Osteocyte (in vitro differentiated cells): ENCODE measurements around the gene ANXA5. TPM values are rescaled to one million over a fixed set of nuclear protein-coding genes. Genes with fewer than 3 reads are reported as not detected.

Source experiments
- DNase-seq: peaks from one replicate; pipeline ENCODE4 v3.0.0; 2021; ENCODE audit warnings: mixed read lengths; ENCODE audit not compliant: unreplicated experiment; ENCODE audit errors: extremely low spot score
- H3K27ac Mint-ChIP-seq: one replicate; pipeline ENCODE4 v1.8.0; 2021; ENCODE audit warnings: mild to moderate bottlenecking, mixed read lengths; ENCODE audit not compliant: unreplicated experiment
- H3K27me3 Mint-ChIP-seq: one replicate; pipeline ENCODE4 v1.8.0; 2021; ENCODE audit warnings: mixed read lengths; ENCODE audit not compliant: unreplicated experiment
- H3K36me3 Mint-ChIP-seq: one replicate; pipeline ENCODE4 v1.8.0; 2021; ENCODE audit warnings: mixed read lengths; ENCODE audit not compliant: unreplicated experiment
- H3K4me1 Mint-ChIP-seq: one replicate; pipeline ENCODE4 v1.8.0; 2021; ENCODE audit warnings: mixed read lengths; ENCODE audit not compliant: unreplicated experiment
- H3K4me3 Mint-ChIP-seq: one replicate; pipeline ENCODE4 v1.8.0; 2021; ENCODE audit warnings: mild to moderate bottlenecking, moderate library complexity, mixed read lengths; ENCODE audit not compliant: unreplicated experiment
- H3K9me3 Mint-ChIP-seq: one replicate; pipeline ENCODE4 v1.8.0; 2021; ENCODE audit warnings: mixed read lengths; ENCODE audit not compliant: unreplicated experiment
- total RNA-seq: library from RNA; stranded (reverse); gene quantifications from 2 replicates; pipeline ENCODE4 v1.2.1, GENCODE V29; 2021
- TF ChIP-seq, protein P1 (sequence below): fragments of 200-600 bp; sonication (generic); IDR thresholded peaks from 2 replicates; pipeline ENCODE4 v1.5.0; 2021; ENCODE audit warnings: antibody characterized with exemption, mild to moderate bottlenecking, moderate library complexity

The ANXA5 gene
- total RNA-seq, 1 donor from 2014 or later = 488 TPM

DNA sequence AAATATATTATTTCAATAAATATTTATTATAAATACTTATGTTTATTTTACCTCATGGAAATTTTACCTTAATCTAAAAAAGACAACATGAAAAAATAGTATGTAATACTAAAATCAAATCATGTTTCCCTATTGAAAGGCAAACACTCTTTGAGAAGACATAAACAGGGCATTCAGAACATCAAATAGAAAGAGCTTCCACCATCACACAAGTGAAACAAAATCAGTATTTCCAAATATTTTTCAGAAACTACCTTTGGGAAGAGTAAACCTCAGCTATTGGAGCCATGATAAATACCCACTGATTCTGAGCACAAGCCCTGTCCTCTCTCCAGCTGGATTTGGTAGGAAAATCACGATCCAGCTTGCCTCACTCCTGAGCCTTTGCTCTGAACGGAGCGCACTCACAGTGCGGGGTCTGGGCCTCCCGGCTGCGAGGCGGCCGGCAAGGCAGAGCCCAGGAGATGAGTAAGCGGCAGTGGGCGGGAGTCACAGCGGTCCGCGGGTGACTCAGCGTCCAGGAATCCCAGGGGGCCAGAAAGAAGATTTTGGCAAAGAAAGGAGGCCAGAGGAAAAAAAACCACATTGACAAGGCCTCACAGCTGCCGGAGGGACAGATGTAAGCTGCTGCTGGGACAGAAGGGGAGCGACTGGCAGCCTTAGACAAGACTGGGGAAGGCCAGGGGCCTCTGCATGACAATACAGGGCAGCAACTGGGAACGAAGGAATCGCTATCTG, 14.7 kb upstream of the ANXA5 start:
- TF ChIP-seq, protein P1, sequence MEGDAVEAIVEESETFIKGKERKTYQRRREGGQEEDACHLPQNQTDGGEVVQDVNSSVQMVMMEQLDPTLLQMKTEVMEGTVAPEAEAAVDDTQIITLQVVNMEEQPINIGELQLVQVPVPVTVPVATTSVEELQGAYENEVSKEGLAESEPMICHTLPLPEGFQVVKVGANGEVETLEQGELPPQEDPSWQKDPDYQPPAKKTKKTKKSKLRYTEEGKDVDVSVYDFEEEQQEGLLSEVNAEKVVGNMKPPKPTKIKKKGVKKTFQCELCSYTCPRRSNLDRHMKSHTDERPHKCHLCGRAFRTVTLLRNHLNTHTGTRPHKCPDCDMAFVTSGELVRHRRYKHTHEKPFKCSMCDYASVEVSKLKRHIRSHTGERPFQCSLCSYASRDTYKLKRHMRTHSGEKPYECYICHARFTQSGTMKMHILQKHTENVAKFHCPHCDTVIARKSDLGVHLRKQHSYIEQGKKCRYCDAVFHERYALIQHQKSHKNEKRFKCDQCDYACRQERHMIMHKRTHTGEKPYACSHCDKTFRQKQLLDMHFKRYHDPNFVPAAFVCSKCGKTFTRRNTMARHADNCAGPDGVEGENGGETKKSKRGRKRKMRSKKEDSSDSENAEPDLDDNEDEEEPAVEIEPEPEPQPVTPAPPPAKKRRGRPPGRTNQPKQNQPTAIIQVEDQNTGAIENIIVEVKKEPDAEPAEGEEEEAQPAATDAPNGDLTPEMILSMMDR = no peak
- Mint-ChIP-seq H3K4me1 (peaks cover 30% of the 10 kb centered on the region), H3K4me3 (peak overlapping the region; percentile 67), H3K27me3 (no peaks in the 10 kb centered on the region), H3K27ac (peak overlapping the region; percentile 95), H3K36me3 (no peaks in the 10 kb centered on the region), H3K9me3 (no peaks in the 10 kb centered on the region)
- peak; percentile 94 for DNase-seq

DNA sequence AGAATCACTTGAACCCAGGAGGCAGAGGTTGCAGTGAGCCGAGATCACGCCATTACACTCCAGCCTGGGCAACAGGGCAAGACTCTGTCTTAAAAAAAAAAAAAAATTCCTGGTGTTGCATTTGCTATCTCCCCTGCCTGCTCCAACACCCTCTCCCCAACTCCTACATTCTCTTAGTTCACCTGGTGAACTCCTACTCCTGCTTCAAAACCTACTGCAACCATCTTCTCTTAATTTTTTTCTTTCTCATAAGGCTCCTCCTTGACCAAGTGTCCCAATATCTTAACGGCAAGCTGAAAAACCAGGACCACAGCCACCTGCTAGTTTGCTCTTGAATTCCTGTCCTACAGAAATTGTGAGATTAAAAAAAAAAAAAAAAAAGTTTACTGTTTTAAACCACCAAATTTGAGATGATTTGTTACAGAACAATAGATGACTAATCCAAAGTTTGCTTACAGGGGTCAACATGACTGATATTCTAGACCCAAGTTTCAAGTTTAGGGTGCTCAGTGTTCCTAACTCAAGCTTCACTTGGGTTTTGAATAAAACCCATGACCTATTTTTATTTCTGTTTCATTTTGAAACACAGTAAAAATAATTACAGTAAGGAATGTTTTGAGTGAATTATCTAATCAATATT, 13.1 kb upstream of the ANXA5 start:
- no peaks in the 10 kb centered on the region for H3K36me3 Mint-ChIP-seq
- no peaks in the 10 kb centered on the region for H3K9me3 Mint-ChIP-seq
- DNase-seq = no peak
- H3K27me3 Mint-ChIP-seq = no peaks in the 10 kb centered on the region
- H3K27ac Mint-ChIP-seq = peak overlapping the region; percentile 90
- peak overlapping the region; percentile 4 for H3K4me3 Mint-ChIP-seq
- TF ChIP-seq, protein P1 = no peak
- H3K4me1 Mint-ChIP-seq = peaks cover 31% of the 10 kb centered on the region

DNA sequence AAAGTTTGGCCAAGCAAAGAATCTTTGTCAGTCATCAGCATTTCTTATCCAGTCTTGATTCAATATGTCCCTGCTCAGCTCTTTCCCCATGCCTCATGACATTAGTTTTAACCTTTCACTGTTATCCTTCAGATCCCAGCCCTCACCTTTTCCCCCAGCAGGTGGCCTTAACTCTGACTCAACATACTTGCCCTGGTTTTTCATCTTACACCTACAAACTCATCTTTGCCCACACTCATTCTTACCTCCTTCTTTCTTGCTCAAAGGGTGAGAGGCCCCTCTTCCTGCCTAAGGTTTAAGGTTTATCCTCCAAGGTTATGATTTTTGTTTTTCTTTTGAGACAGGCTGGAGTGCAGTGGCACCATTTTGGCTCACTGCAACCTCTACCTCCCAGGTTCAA, 10.6 kb upstream of the ANXA5 start:
- Mint-ChIP-seq H3K36me3 (no peaks in the 10 kb centered on the region), H3K27me3 (no peaks in the 10 kb centered on the region), H3K4me3 (no peak overlapping the region), H3K4me1 (peaks cover 30% of the 10 kb centered on the region), H3K9me3 (peaks cover 2% of the 10 kb centered on the region), H3K27ac (no peak overlapping the region)
- TF ChIP-seq, protein P1 = no peak
- DNase-seq = no peak

DNA sequence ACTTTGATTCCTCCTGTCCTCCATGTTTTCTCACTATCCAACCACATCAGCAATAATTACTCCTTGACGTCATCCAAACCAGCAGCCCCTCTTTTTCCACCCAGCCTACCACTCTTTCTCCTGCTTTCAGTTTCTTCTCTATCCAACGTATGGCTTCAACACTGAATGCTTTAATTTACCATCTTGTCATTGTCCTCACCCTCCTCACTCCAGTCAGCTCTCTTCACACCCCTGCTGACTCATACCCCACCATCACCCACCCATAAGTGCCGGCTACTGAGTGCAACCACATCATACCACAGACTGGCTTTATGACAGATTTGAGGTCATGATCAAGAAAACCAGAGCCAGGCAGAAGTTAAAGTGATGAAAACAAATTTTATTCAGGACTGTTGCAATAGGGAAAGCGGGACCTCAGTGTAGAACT, 9.8 kb upstream of the ANXA5 start:
- H3K4me3 Mint-ChIP-seq = no peak overlapping the region
- H3K27me3 Mint-ChIP-seq = no peaks in the 10 kb centered on the region
- H3K27ac Mint-ChIP-seq = no peak overlapping the region
- TF ChIP-seq, protein P1 = no peak
- H3K4me1 Mint-ChIP-seq = peaks cover 22% of the 10 kb centered on the region
- no peaks in the 10 kb centered on the region for H3K36me3 Mint-ChIP-seq
- peaks cover 3% of the 10 kb centered on the region for H3K9me3 Mint-ChIP-seq
- no peak for DNase-seq

DNA sequence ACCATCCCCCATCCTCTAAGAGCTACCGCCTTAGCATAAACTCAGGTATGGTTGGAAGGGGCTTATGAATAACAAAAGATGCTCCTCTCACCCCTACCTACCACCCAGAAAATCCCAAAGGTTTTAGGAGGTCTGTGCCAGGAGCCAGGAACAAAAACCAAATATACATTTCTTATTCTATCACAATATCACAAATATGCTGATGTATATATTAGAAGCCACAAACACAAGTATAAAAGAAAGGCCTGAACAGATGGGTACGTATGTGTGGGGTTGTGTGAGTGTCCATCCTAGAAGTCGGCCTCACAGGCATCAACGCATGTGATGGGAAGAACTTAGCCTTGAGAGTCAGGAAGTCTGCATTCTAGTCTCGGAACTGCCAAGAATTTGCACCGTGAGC, 8.7 kb upstream of the ANXA5 start:
- Mint-ChIP-seq H3K27me3 (no peaks in the 10 kb centered on the region), H3K4me1 (peaks cover 15% of the 10 kb centered on the region), H3K4me3 (no peak overlapping the region), H3K36me3 (no peaks in the 10 kb centered on the region), H3K27ac (no peak overlapping the region), H3K9me3 (peaks cover 3% of the 10 kb centered on the region)
- no peak for DNase-seq
- TF ChIP-seq, protein P1 = no peak
